Endothelial cell of umbilical vein (primary cell): ENCODE measurements around the gene USP37. TPM values are rescaled to one million over a fixed set of nuclear protein-coding genes. Genes with fewer than 3 reads are reported as not detected.
A peak's percentile ranks its signal among the peaks of the same experiment; 100 is the strongest.

ENCODE experiments used
- BruUV-seq: library from RNA; stranded (reverse); fragments of 400-500 nt; replicated peaks from 2 replicates; lab custom pipeline; 2021; lab: Mats Ljungman, UMichigan
- CTCF ChIA-PET: fragments of 300-600, 350-600 bp; sonication (Branson Sonifier 250); formaldehyde crosslinking; loops from one replicate; lab custom pipeline; 2021; ENCODE audit warnings: antibody characterized with exemption, inconsistent platforms; lab: Charles Lee
- POLR2A ChIA-PET: fragments of 300-600, 350-600 bp; sonication (Branson Sonifier 250); formaldehyde crosslinking; loops from one replicate; lab custom pipeline; 2021; ENCODE audit warnings: antibody characterized with exemption, inconsistent platforms; lab: Charles Lee
- DNase-seq: peaks from one replicate; pipeline ENCODE4 v3.0.0-alpha.2; 2011; ENCODE audit warnings: low read depth, low spot score
- FAIRE-seq: peaks from 2 replicates; lab custom pipeline; 2011; peaks lifted over from hg19 to GRCh38; lab: Jason Lieb, UNC
- H2AFZ ChIP-seq: 2 replicates; pipeline ENCODE4 v1.6.0; 2012; ENCODE audit warnings: low read depth, low read length, control low read depth, inconsistent platforms
- H3K27ac ChIP-seq: 2 replicates; pipeline ENCODE4 v1.5.1; 2011; ENCODE audit warnings: low read depth, mild to moderate bottlenecking, control low read depth, low read length, moderate library complexity; ENCODE audit not compliant: insufficient read depth
- H3K27me3 ChIP-seq, 2 experiments: 2 replicates each; pipeline versions ENCODE4 v1.6.0 to v1.6.1; 2011; ENCODE audit warnings: low read length in 2 of 2, mixed read lengths in 1 of 2; ENCODE audit not compliant: control insufficient read depth in 2 of 2, insufficient read depth in 2 of 2
- H3K36me3 ChIP-seq, 2 experiments: 2 replicates in 1 of 2; 3 replicates in 1 of 2; pipeline ENCODE4 v1.5.1; 2011; ENCODE audit warnings: low read length in 2 of 2, mild to moderate bottlenecking in 1 of 2, moderate library complexity in 1 of 2; ENCODE audit not compliant: control insufficient read depth in 2 of 2, insufficient read depth in 2 of 2; ENCODE audit errors: extremely low read depth in 1 of 2
- H3K4me1 ChIP-seq: 3 replicates; pipeline ENCODE4 v1.5.1; 2011; ENCODE audit warnings: mild to moderate bottlenecking, low read length; ENCODE audit not compliant: control insufficient read depth, insufficient read depth; ENCODE audit errors: extremely low read depth
- H3K4me2 ChIP-seq: 2 replicates; pipeline ENCODE4 v1.6.1; 2011; ENCODE audit warnings: low read length, control low read depth, mixed read lengths; ENCODE audit not compliant: insufficient read depth
- H3K4me3 ChIP-seq, 3 experiments: fragments of 200-600 bp in 1 of 3; sonication (generic), shearing (Covaris generic) in 1 of 3; replicated peaks in 1 of 3; 2 replicates each; pipeline ENCODE4 v1.5.1; 2011 to 2016; ENCODE audit warnings: control low read depth in 3 of 3, low read length in 3 of 3, mild to moderate bottlenecking in 2 of 3, inconsistent platforms in 1 of 3, low read depth in 1 of 3, moderate library complexity in 1 of 3; ENCODE audit not compliant: insufficient read depth in 1 of 3
- H3K79me2 ChIP-seq: 2 replicates; pipeline ENCODE4 v1.6.0; 2012; ENCODE audit warnings: low read length, inconsistent platforms; ENCODE audit not compliant: control insufficient read depth, insufficient read depth
- H3K9ac ChIP-seq: replicated peaks from 2 replicates; pipeline ENCODE3; 2011; ENCODE audit warnings: low read length, control low read depth; ENCODE audit not compliant: insufficient read depth; ENCODE audit errors: extremely low read depth
- H3K9me1 ChIP-seq: replicated peaks from 3 replicates; pipeline ENCODE4 v1.6.0; 2011; ENCODE audit warnings: mild to moderate bottlenecking, low read length; ENCODE audit not compliant: control insufficient read depth, insufficient read depth; ENCODE audit errors: extremely low read depth
- H3K9me3 ChIP-seq: replicated peaks from 2 replicates; pipeline ENCODE4 v1.5.1; 2012; ENCODE audit warnings: low read length, inconsistent platforms; ENCODE audit not compliant: control insufficient read depth, insufficient read depth
- H4K20me1 ChIP-seq: replicated peaks from 2 replicates; pipeline ENCODE3; 2011; ENCODE audit warnings: mild to moderate bottlenecking, low read length; ENCODE audit not compliant: control insufficient read depth, insufficient read depth; ENCODE audit errors: extremely low read depth
- EZH2 ChIP-seq: IDR thresholded peaks from 2 replicates; pipeline ENCODE4 v1.6.1; 2012; ENCODE audit warnings: borderline replicate concordance, low read depth, mild to moderate bottlenecking, moderate library complexity, low read length, inconsistent platforms; ENCODE audit not compliant: severe bottlenecking
- FOS ChIP-seq: IDR thresholded peaks from 2 replicates; pipeline ENCODE4 v1.6.1; 2011; ENCODE audit warnings: mild to moderate bottlenecking, low read length, moderate library complexity, borderline replicate concordance; ENCODE audit not compliant: insufficient read depth
- GATA2 ChIP-seq: IDR thresholded peaks from 2 replicates; pipeline ENCODE4 v1.7.0; 2011; ENCODE audit warnings: low read depth, mild to moderate bottlenecking, moderate library complexity, mixed read lengths, low read length; ENCODE audit not compliant: insufficient read length, insufficient read depth
- JUN ChIP-seq: IDR thresholded peaks from 2 replicates; pipeline ENCODE4 v1.6.1; 2011; ENCODE audit warnings: borderline replicate concordance, low read depth; ENCODE audit not compliant: insufficient read length, insufficient read depth
- MAX ChIP-seq: IDR thresholded peaks from 2 replicates; pipeline ENCODE4 v1.6.1; 2011; ENCODE audit not compliant: insufficient read depth, insufficient read length
- POLR2A ChIP-seq: IDR thresholded peaks from 2 replicates; pipeline ENCODE4 v1.6.1; 2012; ENCODE audit warnings: low read depth, mild to moderate bottlenecking, control low read depth, low read length
- POLR2AphosphoS5 ChIP-seq: IDR thresholded peaks from 2 replicates; pipeline ENCODE4 v1.6.1; 2012; ENCODE audit warnings: low read depth, mild to moderate bottlenecking, control low read depth, low read length, moderate library complexity; ENCODE audit not compliant: insufficient read depth
- dilution Hi-C: fragments of 300-500 bp; cut with MboI; formaldehyde crosslinking; loops from one replicate; pipeline ENCODE4 v1.15.0; 2019; ENCODE audit warnings: low sequenced_read_pairs; ENCODE audit not compliant: extremely low pct_ligation_motif_present
- intact Hi-C: fragments of 100-400 bp; cut with micrococcal nuclease; formaldehyde crosslinking; loops from one replicate; pipeline ENCODE4 v1.10.0; 2022
- polyA plus RNA-seq, 4 experiments: library from polyadenylated mRNA; depleted of rRNA in 3 of 4; stranded (reverse) in 3 of 4; unstranded in 1 of 4; fragments of >200 nt; gene quantifications; 2 replicates each; pipeline versions ENCODE4 v1.2.1 to v1.2.3, GENCODE V29; 2011 to 2012; ENCODE audit warnings: missing spikeins in 1 of 4
- total RNA-seq: library from RNA; stranded (reverse); gene quantifications from 2 replicates; pipeline ENCODE4 v1.2.3, GENCODE V29; 2021

The USP37 gene
- total and polyA plus RNA-seq, 2 donors (not counting 3 experiments of a cell fraction or from before 2014, with no cell fraction given), result 1.9 to 14.4 TPM

- TF ChIP-seq MAX, result no peak
- no peak for TF ChIP-seq POLR2AphosphoS5
- no peak for TF ChIP-seq JUN
- no peak for TF ChIP-seq GATA2
- no peak for TF ChIP-seq FOS
- no peak for TF ChIP-seq EZH2
- no peak for TF ChIP-seq POLR2A
- no peaks in the 10 kb centered on the region for H4K20me1 ChIP-seq
- BruUV-seq, result no TSS peak
- dilution Hi-C loops (no loop called here), intact Hi-C loops (loop anchor here (1.0 to 5.0 kb wide), 8 partner anchors 7 to 442 kb away; partner anchors contain the start of genes CNOT9 and USP37)
- no peaks in the 10 kb centered on the region for H3K9me3 ChIP-seq
- peaks cover 0 to 24% of the 10 kb centered on the region in 2 experiments for H3K36me3 ChIP-seq
- H3K4me3 ChIP-seq, result peak overlapping the region in 1 of 3 experiments; percentile 2
- DNase-seq, result no peak
- no peaks in the 10 kb centered on the region for H3K9me1 ChIP-seq
- CTCF ChIA-PET, result interaction anchor here (1.0 to 3.9 kb wide), 4 partner anchors 9 to 57 kb away, joined by 3 to 14 read pairs (median 4); no protein-coding TSS in a partner anchor
- peaks cover 26% of the 10 kb centered on the region for H3K4me1 ChIP-seq
- H2AFZ ChIP-seq, result peak overlapping the region; percentile 46
- peak overlapping the region; percentile 59 for H3K4me2 ChIP-seq
- peak overlapping the region; percentile 38 for H3K27ac ChIP-seq
- POLR2A ChIA-PET, result no interaction called here
- H3K79me2 ChIP-seq, result peaks cover 14% of the 10 kb centered on the region
- no peak for FAIRE-seq
- no peak overlapping the region for H3K9ac ChIP-seq
- H3K27me3 ChIP-seq, result no peaks in the 10 kb centered on the region
Observed at GRCh38 chr2:218405746-218406208, 162.4 kb downstream of the USP37 start.
